GM18498 (cell line): ENCODE measurements around the gene TMEM178A.
"Not testable (repeated sequence)": the region's sequence is repeated elsewhere in the genome, so short reads cannot be mapped to it uniquely, and the experiment has no call there.

ENCODE experiments used
- ATAC-seq: cut with Tn5 transposase; IDR thresholded peaks from one replicate; pipeline ENCODE4 v1.9.1; 2021; ENCODE audit warnings: mild to moderate bottlenecking, moderate library complexity; ENCODE audit not compliant: unreplicated experiment

TMEM178A gene

DNA sequence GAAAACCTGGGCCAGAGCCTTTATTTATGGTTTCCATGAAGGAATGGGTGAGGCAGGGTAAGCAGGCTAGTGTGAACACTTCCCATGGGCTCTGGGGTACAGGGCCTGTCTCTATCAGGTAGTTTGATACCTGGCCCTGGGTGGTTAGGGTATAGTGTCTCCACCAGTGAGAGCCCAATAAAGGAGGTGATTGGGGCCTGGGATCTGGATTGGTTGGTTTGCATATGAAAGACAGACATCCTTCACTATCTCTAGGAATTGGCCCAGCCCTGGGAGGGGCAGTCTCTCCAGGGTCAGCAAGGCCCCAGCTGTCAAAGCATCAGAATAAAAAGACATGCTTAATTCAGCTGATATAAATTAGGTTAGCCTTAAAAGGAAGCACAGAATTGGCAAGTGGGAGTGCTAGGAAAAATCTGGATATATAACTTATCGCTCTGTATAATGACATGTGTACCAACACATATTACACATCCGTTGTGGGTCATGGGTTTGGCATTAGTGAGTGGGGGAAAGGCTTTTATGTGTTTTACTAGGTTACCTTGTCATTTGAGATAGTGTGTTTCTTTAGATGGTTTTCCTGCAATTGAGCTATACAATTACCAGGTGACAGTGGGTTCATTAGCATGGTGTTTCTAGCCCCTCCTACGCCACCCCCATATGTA is 18.5 kb upstream of the TMEM178A start:
- ATAC-seq: no peak

DNA sequence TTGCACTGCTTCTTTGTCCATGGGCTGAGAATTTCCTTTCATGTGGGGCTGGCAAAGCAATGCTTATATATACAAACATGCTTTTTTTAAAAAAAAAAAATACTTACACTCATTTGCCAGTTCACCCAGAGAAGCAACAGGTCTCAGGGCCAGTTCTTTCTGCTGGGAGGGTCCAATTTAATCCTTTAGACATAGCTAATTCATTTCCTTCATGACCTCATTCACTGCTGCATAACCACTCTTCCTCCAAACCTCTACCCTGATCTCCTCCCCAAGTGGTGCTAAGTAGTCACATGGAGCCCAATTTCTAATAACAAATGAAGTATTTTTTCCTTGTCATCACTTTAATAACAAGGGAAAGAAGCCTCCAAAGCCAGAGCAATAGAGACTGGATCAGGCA is 17.1 kb upstream of the TMEM178A start:
- ATAC-seq: no peak

GRCh38 chr2:39649511-39649910 is 16.2 kb upstream of the TMEM178A start:
- no peak for ATAC-seq

DNA sequence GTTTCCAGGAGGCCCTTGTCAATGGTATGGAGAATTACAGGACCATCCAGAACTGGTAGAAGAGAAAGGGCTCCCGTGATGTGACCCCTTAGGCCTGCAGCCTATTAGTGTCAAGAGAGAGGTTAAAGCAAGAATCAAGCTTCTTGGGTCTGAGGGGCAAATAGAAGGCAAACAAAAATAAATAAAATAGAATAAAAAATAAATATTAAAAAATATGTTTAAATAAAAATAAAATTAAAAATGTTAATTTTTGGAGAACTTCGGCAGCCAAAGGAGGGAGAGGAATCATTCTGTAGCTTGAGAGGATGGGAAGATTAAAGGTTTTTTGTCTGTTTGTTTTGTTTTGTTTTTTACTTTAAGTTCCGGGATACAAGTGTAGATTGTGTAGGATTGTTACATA is 15.2 kb upstream of the TMEM178A start:
- ATAC-seq: no peak

DNA sequence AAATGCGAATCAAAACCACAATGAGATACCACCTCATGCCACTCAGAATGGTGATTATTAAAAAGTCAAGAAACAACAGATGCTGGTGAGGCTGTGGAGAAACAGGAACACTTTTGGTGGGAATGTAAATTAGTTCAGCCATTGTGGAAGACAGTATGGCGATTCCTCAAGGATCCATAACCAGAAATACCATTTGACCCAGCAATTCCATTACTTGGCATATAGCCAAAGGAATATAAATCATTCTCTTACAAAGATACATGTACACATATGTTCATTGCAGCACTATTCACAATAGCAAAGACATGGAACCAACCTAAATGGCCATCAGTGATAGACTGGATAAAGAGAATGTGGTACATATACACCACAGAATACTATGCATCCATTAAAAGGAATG is 9.5 kb upstream of the TMEM178A start:
- not testable (repeated sequence) for ATAC-seq

DNA sequence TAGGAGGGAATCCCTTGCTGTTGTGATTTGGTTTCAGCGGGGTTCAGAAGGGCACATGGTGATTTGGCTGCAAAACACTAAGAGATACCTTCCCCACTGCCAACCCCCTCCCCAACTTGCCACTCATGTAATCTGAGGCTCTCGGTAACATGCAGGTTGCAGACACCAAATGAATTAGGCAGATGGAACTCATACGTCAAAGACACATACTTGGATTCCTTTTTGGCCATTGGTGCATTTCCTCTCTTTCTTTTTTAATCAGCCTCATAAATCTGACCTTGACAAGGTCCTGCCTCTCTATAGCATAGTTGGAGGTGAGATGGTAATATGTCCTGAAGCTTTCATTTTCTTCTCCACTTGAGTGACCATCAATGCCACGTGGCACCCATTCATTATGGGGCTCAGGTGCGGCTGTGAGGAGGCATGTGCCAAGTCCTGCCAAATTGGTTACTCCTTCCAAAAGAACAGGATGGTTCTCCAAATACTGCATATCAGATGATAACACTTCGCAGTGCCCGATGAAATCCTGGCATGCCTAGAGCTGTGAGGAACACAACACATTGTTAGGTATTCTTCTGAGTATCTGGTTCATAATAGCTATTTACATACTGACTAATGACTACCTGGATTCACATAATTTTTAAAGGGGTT is 8.3 kb upstream of the TMEM178A start:
- no peak for ATAC-seq

DNA sequence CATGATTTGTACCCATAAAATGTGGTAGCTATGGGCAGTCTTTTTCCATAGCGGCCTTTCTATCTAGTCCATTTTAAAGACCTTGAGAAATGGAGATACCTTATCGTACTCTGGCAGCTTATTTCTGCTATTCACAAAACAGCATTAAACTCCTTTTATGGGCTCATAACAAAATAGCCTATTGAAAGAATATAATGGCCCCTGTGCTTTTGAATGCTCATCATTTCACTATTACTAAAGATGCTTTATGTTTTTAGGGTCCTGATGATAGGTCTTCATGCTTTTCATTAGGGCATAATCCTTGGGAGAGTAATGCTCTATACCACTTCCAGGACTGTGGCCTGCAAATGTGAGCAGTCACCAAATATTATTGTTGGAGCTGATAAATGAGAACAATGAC is 7.3 kb upstream of the TMEM178A start:
- no peak for ATAC-seq

DNA sequence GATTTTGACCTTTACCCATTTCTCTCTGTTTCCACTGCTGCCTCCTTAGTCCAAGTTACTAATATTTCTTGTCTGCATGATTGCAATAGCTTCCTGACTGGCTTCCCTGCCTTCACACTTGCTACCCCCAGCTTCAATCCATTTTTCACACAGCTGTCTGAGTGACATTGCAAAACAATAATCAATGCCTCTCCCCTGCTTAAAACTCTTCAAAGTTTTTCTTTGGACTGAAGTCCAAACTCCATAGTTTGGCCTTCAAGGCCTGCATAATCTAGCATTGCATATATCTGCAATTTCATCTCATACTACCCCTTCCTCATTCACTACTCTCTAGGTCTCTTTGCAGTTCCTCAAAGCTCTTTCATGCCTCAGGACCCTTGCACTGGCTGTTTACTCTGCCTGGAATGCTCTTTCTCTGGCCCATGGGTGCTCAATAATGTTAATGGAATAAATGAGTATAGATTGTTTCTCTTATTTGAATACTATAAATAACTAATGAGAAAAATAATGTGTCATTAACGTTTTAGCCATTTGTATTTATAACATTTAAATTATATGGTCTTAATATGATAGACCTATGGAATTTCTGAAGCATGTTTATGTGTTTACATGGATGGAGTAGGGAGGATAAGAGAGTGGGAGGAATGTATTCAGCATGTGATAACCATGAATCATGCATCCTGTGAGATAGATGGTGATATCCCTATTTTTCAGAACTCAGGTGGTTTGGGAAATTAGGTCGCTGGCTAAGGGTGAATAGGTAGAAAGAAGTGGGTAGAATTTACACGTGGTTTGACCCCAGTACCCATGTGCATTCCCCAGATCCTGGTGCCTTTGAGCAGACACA is 5.7 kb upstream of the TMEM178A start:
- no peak for ATAC-seq

- ATAC-seq: no peak
Measured at GRCh38 chr2:39660612-39661236, 5.0 kb upstream of the TMEM178A start.

- ATAC-seq: no peak
Measured at GRCh38 chr2:39661826-39662225, 3.9 kb upstream of the TMEM178A start.

- ATAC-seq: no peak
Measured at GRCh38 chr2:39663187-39663930, 2.4 kb upstream of the TMEM178A start.

DNA sequence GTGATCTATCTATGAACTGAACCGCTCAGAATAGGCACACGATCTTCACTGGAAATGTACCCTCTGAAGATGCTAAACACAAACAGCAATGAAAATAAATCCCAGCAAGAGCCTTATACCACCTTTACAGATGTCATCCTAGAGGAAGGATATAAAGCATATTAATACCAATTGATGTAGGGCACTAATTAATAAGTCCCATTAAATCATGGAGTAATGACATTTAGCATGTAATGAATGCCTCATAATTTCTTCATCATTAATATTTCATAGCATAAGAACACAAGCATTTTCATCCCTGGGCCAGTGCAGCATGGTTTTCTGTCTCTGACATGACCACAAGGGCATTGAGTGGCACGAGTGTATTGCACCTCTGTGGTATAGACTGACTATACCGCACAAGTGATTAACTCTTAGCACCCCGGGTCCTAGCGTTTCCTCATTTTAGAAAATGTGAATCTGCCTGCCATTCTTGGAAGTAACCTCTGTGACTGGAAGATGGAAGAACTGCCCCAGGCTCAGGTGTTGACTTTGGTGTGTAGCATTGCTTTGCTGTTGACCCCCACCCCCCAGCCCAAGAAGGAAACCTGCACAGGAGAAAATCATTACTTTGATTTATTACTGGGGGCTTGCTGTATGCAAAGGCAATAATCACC is 1.4 kb upstream of the TMEM178A start:
- ATAC-seq: no peak

DNA sequence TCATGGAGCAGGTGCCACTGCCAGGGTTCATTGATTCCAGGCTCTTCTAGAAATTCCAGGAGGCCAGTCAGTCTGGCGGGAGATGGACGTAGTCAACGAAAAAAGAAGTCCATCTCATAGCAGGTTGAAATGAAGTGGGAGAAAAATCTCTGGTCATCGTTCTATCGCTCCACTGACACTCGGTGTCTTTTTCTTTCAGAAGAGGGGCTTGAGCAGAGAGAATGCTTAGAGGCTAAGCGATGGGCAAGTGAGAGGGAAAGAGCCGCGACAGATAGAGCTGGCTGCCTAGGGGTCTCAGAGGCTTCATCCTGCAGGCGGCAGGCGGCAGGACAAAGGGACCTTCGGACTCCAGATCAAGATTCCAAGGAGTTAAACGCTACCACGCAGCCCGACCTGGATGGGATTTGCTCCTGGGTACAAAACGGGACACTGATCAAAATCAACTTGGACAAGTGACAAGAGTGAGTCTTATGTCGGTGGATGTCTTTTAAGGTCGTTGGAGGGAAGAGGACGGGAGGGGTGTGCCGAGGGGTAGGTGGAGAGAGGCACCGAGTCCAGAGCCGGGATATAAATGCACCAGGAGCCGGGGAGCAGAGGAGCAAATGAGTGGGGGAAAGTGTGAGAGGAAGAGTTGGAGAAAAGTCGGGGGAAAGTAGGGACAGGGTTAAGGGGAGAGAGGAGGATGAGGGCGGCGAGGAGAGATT is 677 bp upstream of the TMEM178A start:
- no peak for ATAC-seq

DNA sequence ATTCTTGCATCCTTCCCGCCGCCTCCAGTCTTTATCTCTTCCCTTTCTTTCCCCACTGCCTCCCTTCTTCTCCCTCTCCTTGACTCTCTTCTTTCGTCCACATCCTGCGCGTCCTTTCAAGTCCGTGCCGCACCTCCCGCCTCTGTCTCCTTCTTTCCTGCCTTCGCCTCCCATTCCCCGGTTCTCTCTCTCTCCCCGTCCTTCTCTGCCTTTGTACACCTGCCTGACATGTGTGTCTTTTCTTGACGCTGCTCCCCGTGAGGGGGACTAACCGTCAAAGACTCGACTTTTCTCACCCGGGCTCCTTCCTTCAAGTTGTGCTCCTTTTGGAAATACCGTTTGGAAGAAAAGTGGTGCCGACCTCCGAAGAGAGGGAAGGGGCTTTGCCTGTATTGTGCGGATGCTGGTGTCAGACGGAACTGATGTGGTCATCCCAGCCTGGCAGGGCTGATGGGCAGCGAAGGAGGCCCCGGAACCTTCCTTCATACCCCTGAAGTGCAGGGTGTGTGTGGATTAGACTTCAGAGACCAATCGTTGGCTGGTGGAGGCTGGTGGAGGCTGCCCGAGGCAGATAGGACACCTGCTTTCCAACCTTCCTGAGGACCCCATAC is 879 bp downstream of the TMEM178A start:
- ATAC-seq: no peak

DNA sequence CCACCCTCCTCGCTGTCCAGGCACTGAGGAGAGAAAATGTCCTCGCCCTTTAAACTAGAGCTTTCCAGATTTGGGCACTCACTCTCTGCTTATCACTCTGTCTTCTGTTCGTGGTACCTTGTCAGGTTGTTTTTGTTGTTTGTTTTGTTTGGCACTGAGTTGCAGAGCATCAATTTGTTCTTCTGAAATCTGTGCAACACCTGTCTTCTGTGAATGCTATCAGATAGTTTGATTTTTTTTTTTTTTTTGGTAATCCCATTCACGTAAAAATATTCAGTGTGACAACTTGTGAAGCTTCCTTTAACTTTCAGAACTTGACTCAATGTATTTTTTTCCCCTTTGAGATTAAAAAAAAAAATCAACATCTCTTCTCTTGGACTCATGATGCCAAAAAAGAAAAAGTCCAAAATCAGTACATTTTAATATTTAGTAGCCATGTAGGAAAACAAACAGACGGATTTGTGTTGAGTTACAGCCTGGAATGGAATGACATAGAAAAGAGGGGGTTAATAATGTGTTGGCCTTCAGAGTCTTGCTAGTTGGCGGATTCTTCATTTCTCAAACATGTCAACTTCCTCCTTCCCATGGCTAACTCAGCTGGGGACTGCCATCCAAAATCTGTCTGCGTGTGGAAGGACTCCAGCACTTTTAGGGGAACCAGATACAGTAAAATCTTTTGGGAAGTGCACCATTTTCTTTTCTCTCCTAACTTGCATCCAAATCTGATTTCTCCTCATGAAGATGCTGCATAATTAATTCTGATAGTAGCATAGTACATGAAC is 1.6 kb downstream of the TMEM178A start:
- no peak for ATAC-seq

- ATAC-seq: no peak
Measured at GRCh38 chr2:39667886-39668276, 2.2 kb downstream of the TMEM178A start.

DNA sequence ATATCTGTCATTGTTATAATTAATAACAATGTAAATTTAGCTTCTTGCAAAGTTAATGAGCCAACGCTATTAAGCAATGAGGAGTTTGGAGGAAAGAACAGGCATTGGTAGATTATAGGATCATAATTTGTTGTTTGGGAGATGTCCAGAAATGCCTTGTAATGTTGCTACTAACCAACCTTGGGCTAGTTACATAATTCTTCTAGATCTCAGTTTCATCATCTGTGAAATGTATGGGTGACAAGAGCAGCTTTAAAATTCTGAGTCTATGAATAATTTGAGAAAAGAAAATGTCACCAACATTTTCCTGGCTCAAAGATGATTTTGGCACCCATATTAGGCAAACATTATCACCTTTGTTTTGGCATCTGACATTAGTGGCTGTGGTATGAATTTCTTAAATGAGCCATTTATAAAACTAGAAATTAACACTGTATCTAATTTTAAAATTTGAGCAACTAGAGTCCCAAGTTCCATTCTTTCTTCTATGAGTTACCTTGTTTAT is 2.9 kb downstream of the TMEM178A start:
- no peak for ATAC-seq

- ATAC-seq: no peak
Measured at GRCh38 chr2:39671604-39672003, 5.9 kb downstream of the TMEM178A start.
